Stomach (tissue), 4 donors: ENCODE results near the gene ARHGAP40.

Experiments used
- POLR2A ChIP-seq, 4 donors: fragments of 450-650 bp; IDR thresholded peaks; one replicate each; pipeline ENCODE4 v1.6.1; 2016; ENCODE audit warnings: antibody characterized with exemption in 4 of 4, control low read depth in 2 of 4, mild to moderate bottlenecking in 1 of 4, moderate library complexity in 1 of 4
- POLR2AphosphoS5 ChIP-seq, 3 donors: sonication (generic); formaldehyde crosslinking; IDR thresholded peaks; one replicate each; pipeline ENCODE4 v1.6.1; 2016; ENCODE audit warnings: antibody characterized with exemption in 3 of 3
- TF ChIP-seq, protein P1 (sequence below), 7 experiments: fragments of 450-650 bp in 4 of 7; fragments of 200-600 bp in 3 of 7; sonication (generic) in 3 of 7; IDR thresholded peaks; one replicate each; pipeline ENCODE4 v1.5.1; 2016 to 2019; ENCODE audit warnings: antibody characterized with exemption in 7 of 7, control low read depth in 2 of 7, mild to moderate bottlenecking in 1 of 7

DNA sequence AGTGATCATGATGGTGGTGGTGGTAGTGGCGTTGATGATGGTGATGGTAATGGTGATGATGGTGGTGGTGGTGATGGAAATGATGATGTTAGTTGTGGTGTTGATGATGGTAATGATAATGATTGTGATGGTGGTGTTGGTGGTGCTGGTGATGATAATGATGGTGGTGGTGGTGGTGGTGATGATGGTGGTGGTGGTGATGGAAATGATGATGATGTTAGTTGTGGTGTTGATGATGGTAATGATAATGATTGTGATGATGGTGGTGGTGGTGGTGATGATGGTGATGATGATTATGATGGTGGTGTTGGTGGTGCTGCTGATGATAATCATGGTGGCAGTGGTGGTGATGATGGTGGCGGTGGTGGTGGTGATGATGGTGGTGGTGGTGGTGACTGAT is 51.4 kb downstream of the ARHGAP40 start:
- TF ChIP-seq, protein P1, sequence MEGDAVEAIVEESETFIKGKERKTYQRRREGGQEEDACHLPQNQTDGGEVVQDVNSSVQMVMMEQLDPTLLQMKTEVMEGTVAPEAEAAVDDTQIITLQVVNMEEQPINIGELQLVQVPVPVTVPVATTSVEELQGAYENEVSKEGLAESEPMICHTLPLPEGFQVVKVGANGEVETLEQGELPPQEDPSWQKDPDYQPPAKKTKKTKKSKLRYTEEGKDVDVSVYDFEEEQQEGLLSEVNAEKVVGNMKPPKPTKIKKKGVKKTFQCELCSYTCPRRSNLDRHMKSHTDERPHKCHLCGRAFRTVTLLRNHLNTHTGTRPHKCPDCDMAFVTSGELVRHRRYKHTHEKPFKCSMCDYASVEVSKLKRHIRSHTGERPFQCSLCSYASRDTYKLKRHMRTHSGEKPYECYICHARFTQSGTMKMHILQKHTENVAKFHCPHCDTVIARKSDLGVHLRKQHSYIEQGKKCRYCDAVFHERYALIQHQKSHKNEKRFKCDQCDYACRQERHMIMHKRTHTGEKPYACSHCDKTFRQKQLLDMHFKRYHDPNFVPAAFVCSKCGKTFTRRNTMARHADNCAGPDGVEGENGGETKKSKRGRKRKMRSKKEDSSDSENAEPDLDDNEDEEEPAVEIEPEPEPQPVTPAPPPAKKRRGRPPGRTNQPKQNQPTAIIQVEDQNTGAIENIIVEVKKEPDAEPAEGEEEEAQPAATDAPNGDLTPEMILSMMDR (IDR thresholded peaks at IDR 0.05): no peak
- TF ChIP-seq POLR2A (IDR thresholded peaks at IDR 0.05) (no peak), POLR2AphosphoS5 (IDR thresholded peaks at IDR 0.05) (no peak)
